Osteocyte (in vitro differentiated cells): Measurements from ENCODE around the gene LARGE1. TPM values are rescaled to one million over a fixed set of nuclear protein-coding genes. Genes with fewer than 3 reads are reported as not detected.

Source experiments
- DNase-seq: peaks from one replicate; pipeline ENCODE4 v3.0.0; 2021; ENCODE audit warnings: mixed read lengths; ENCODE audit not compliant: unreplicated experiment; ENCODE audit errors: extremely low spot score
- H3K27ac Mint-ChIP-seq: one replicate; pipeline ENCODE4 v1.8.0; 2021; ENCODE audit warnings: mild to moderate bottlenecking, mixed read lengths; ENCODE audit not compliant: unreplicated experiment
- H3K27me3 Mint-ChIP-seq: one replicate; pipeline ENCODE4 v1.8.0; 2021; ENCODE audit warnings: mixed read lengths; ENCODE audit not compliant: unreplicated experiment
- H3K36me3 Mint-ChIP-seq: one replicate; pipeline ENCODE4 v1.8.0; 2021; ENCODE audit warnings: mixed read lengths; ENCODE audit not compliant: unreplicated experiment
- H3K4me1 Mint-ChIP-seq: one replicate; pipeline ENCODE4 v1.8.0; 2021; ENCODE audit warnings: mixed read lengths; ENCODE audit not compliant: unreplicated experiment
- H3K4me3 Mint-ChIP-seq: one replicate; pipeline ENCODE4 v1.8.0; 2021; ENCODE audit warnings: mild to moderate bottlenecking, moderate library complexity, mixed read lengths; ENCODE audit not compliant: unreplicated experiment
- H3K9me3 Mint-ChIP-seq: one replicate; pipeline ENCODE4 v1.8.0; 2021; ENCODE audit warnings: mixed read lengths; ENCODE audit not compliant: unreplicated experiment
- total RNA-seq: library from RNA; stranded (reverse); gene quantifications from 2 replicates; pipeline ENCODE4 v1.2.1, GENCODE V29; 2021
- TF ChIP-seq, protein P1 (sequence below): fragments of 200-600 bp; sonication (generic); IDR thresholded peaks from 2 replicates; pipeline ENCODE4 v1.5.0; 2021; ENCODE audit warnings: antibody characterized with exemption, mild to moderate bottlenecking, moderate library complexity

The LARGE1 gene
- total RNA-seq, 1 donor from 2014 or later: 17.6 TPM

DNA sequence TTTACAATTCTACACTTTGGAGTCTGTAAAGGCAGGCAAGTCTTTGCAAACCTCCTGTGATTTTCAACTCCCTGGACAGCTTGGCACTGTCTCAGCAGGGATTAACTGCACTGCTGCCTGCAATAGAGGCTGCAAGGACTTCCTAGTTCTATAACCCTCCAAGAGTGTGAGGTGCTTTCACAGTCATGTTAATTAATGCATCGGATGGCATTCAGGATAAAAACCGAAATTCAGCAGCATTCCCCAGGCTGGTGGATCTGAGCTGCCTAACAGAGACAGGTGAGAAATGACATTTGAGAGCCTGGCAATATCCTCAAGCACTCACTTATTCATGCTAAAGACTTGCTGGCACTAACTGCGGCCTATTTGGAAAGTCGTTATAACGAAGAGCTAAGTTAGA is 85.0 kb downstream of the LARGE1 start:
- TF ChIP-seq, protein P1, sequence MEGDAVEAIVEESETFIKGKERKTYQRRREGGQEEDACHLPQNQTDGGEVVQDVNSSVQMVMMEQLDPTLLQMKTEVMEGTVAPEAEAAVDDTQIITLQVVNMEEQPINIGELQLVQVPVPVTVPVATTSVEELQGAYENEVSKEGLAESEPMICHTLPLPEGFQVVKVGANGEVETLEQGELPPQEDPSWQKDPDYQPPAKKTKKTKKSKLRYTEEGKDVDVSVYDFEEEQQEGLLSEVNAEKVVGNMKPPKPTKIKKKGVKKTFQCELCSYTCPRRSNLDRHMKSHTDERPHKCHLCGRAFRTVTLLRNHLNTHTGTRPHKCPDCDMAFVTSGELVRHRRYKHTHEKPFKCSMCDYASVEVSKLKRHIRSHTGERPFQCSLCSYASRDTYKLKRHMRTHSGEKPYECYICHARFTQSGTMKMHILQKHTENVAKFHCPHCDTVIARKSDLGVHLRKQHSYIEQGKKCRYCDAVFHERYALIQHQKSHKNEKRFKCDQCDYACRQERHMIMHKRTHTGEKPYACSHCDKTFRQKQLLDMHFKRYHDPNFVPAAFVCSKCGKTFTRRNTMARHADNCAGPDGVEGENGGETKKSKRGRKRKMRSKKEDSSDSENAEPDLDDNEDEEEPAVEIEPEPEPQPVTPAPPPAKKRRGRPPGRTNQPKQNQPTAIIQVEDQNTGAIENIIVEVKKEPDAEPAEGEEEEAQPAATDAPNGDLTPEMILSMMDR: no peak
- H3K27me3 Mint-ChIP-seq: no peaks in the 10 kb centered on the region
- H3K4me1 Mint-ChIP-seq: peaks cover 5% of the 10 kb centered on the region
- H3K36me3 Mint-ChIP-seq: peaks cover 2% of the 10 kb centered on the region
- DNase-seq: no peak
- H3K9me3 Mint-ChIP-seq: no peaks in the 10 kb centered on the region
- H3K27ac Mint-ChIP-seq: no peak overlapping the region
- H3K4me3 Mint-ChIP-seq: no peak overlapping the region

DNA sequence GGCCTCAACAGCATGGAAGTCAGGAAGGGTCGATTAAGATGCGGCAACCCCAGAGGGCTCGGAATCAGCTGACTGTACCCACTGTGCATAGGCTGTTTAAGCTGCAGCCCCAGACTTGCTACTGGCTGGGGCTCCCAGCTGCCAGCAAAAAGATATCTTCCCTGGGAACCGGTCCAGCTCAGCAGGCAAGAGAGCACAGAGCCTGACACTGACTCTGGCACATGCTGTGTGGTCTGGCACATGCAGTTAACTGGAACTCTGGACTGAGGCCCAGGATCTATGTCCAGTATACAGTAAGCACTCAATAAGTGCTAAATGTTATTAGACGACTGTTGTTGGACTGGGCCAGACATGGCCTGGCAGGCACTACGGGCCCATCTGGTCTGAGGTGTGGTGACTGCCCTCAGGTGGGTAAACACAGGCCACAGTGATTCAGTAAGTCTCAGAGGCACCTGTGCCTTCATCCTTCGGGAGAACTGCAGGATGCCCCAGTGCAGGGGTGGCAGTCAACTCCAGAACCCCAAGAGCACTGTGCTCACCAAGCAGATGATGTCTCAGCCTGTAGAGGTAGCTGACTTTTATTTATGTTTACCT is 87.6 kb downstream of the LARGE1 start:
- Mint-ChIP-seq H3K27me3 (no peaks in the 10 kb centered on the region), H3K9me3 (no peaks in the 10 kb centered on the region), H3K4me3 (no peak overlapping the region), H3K27ac (no peak overlapping the region), H3K36me3 (no peaks in the 10 kb centered on the region), H3K4me1 (no peaks in the 10 kb centered on the region)
- no peak for DNase-seq
- TF ChIP-seq, protein P1: no peak

DNA sequence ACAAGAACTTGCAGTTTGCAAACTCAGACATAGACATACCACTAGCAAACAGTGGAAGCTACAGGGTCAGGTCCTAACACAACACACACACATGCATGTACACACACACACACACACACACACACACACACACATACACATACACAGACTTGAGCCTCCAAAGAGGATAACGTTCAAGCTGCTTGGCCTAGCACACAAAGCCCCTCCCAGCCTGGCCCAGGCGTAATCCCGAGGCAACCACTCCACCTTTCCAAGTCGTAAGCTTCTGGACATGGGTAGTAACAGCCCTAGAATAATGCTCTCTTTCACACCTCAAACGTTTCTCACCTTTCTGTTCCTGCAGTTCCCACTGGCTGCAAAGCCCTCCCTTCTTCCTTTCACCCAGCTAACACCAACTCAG is 88.6 kb downstream of the LARGE1 start:
- no peaks in the 10 kb centered on the region for H3K9me3 Mint-ChIP-seq
- no peaks in the 10 kb centered on the region for H3K27me3 Mint-ChIP-seq
- no peak overlapping the region for H3K4me3 Mint-ChIP-seq
- H3K4me1 Mint-ChIP-seq: no peaks in the 10 kb centered on the region
- no peak overlapping the region for H3K27ac Mint-ChIP-seq
- TF ChIP-seq, protein P1: no peak
- no peaks in the 10 kb centered on the region for H3K36me3 Mint-ChIP-seq
- no peak for DNase-seq

DNA sequence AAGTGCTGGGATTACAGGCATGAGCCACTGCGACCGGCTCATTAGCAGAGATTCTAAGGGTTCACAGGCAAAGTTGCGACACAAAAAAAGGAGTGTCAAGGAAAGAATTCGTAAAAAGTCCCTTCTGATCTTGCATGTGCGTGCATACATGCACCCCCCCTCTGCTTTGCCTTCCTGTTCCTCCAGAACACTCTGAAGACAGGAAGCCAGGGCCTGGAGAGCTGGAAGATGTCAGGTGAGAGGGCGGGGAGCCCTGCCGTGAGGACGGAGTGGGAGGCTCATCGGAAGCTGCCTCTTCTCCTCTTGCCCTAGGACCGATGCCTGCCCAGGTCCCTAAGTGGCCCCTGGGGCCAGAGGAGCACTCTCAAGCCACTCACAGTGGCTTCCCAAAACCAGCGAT is 89.1 kb downstream of the LARGE1 start:
- H3K36me3 Mint-ChIP-seq: no peaks in the 10 kb centered on the region
- DNase-seq: no peak
- no peak overlapping the region for H3K27ac Mint-ChIP-seq
- H3K9me3 Mint-ChIP-seq: no peaks in the 10 kb centered on the region
- TF ChIP-seq, protein P1: no peak
- no peaks in the 10 kb centered on the region for H3K27me3 Mint-ChIP-seq
- no peaks in the 10 kb centered on the region for H3K4me1 Mint-ChIP-seq
- H3K4me3 Mint-ChIP-seq: no peak overlapping the region

DNA sequence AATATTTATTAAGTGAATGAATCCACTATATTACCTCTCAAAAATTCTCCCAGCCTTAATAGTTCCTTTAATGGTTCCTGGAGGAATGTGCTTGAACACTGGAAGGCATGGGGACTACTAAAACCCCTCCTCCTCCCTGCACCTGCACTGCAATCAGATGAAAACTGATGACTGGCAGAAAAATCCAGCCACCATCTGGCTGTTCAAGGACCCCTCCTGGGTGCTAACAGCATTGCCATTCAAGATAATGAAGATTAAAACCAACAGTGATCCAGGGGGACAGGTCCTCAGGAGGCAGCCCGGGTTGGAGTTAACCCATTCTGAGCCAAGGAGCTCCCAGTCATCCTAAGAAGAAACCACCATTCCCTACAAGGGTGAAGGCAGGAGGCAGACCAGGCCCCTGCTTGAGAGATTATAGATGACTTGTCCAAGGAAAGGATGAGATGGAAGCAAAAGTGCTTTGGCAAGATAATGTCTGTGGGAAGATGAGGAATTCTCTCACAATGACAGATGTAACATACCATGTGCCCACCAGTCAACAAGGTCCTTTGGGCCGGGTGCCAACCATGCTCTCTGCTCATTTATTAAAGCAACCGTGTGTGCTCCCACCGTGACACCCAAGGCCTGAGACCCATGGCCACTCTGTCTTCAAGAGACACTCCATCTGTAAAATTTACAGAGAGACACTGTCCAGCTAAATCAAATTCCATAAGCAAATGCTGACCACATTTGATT is 90.6 kb downstream of the LARGE1 start:
- Mint-ChIP-seq H3K27me3 (no peaks in the 10 kb centered on the region), H3K4me1 (no peaks in the 10 kb centered on the region), H3K4me3 (no peak overlapping the region), H3K27ac (no peak overlapping the region), H3K36me3 (no peaks in the 10 kb centered on the region), H3K9me3 (no peaks in the 10 kb centered on the region)
- TF ChIP-seq, protein P1: no peak
- no peak for DNase-seq
